SK-N-SH (cell line): ENCODE results near the gene GALNT14. TPM values are rescaled to one million over a fixed set of nuclear protein-coding genes. Genes with fewer than 3 reads are reported as not detected.

ENCODE experiments used
- CTCF ChIA-PET: fragments of 300-600, 350-600 bp; formaldehyde crosslinking; extraction: SDS; loops from one replicate; lab custom pipeline; 2021; lab: Yijun Ruan, JAX
- POLR2A ChIA-PET: fragments of 350-600 bp; sonication (Branson Sonifier 250); formaldehyde crosslinking; extraction: SDS; loops from one replicate; lab custom pipeline; 2020; ENCODE audit warnings: antibody characterized with exemption, inconsistent platforms; lab: Yijun Ruan, JAX
- DNase-seq: peaks from one replicate; pipeline ENCODE4 v3.0.0; 2012
- H2AFZ ChIP-seq: fragments of 200-600 bp; sonication (generic); 2 replicates; pipeline ENCODE4 v1.8.1; 2016; ENCODE audit warnings: antibody characterized with exemption, mild to moderate bottlenecking, low read depth
- H3F3A ChIP-seq: fragments of 200-600 bp; sonication (generic); replicated peaks from 2 replicates; pipeline ENCODE3; 2016; ENCODE audit warnings: antibody characterized with exemption, mild to moderate bottlenecking; ENCODE audit not compliant: insufficient read depth
- H3K27ac ChIP-seq, 2 experiments: fragments of 200-500 bp in 1 of 2; fragments of 200-600 bp in 1 of 2; sonication (Bioruptor generic) in 1 of 2; sonication (generic), shearing (Covaris generic) in 1 of 2; 2 replicates each; pipeline versions ENCODE4 v1.5.1 to v1.6.1; 2014 to 2016; ENCODE audit warnings: low read depth in 2 of 2, inconsistent platforms in 1 of 2, low read length in 1 of 2, mild to moderate bottlenecking in 1 of 2, mixed read lengths in 1 of 2
- H3K27me3 ChIP-seq: fragments of 200-600 bp; sonication (generic), shearing (Covaris generic); 2 replicates; pipeline ENCODE4 v1.6.1; 2016; ENCODE audit warnings: mixed run types; ENCODE audit not compliant: insufficient read depth
- H3K36me3 ChIP-seq, 2 experiments: fragments of 200-500 bp in 1 of 2; fragments of 200-600 bp in 1 of 2; sonication (Bioruptor generic) in 1 of 2; sonication (generic) in 1 of 2; replicated peaks in 1 of 2; 2 replicates each; pipeline versions ENCODE3 to v1.5.1; 2014 to 2016; ENCODE audit warnings: low read length in 1 of 2, mild to moderate bottlenecking in 1 of 2; ENCODE audit not compliant: insufficient read depth in 2 of 2, control insufficient read depth in 1 of 2
- H3K4me1 ChIP-seq, 2 experiments: fragments of 200-500 bp in 1 of 2; fragments of 200-600 bp in 1 of 2; sonication (Bioruptor generic) in 1 of 2; sonication (generic), shearing (Covaris generic) in 1 of 2; 2 replicates each; pipeline versions ENCODE4 v1.5.1 to v1.6.1; 2014 to 2016; ENCODE audit warnings: low read depth in 1 of 2, low read length in 1 of 2, mixed run types in 1 of 2; ENCODE audit not compliant: insufficient read depth in 2 of 2, control insufficient read depth in 1 of 2
- H3K4me2 ChIP-seq: fragments of 200-600 bp; sonication (generic), shearing (Covaris generic); 2 replicates; pipeline ENCODE4 v1.6.1; 2017; ENCODE audit warnings: mixed run types
- H3K4me3 ChIP-seq, 2 experiments: fragments of 200-500 bp in 1 of 2; fragments of 200-600 bp in 1 of 2; sonication (Bioruptor generic) in 1 of 2; sonication (generic), shearing (Covaris generic) in 1 of 2; 2 replicates each; pipeline versions ENCODE4 v1.5.1 to v1.8.1; 2014 to 2016; ENCODE audit warnings: low read depth in 2 of 2, inconsistent platforms in 1 of 2, low read length in 1 of 2, mild to moderate bottlenecking in 1 of 2, mixed read lengths in 1 of 2, moderate library complexity in 1 of 2
- H3K79me2 ChIP-seq: fragments of 200-600 bp; sonication (generic); 2 replicates; pipeline ENCODE4 v1.8.1; 2017; ENCODE audit warnings: mild to moderate bottlenecking; ENCODE audit not compliant: insufficient read depth
- H3K9ac ChIP-seq: fragments of 200-600 bp; sonication (generic); 2 replicates; pipeline ENCODE4 v1.6.1; 2017; ENCODE audit warnings: mixed run types
- H3K9me2 ChIP-seq: fragments of 200-600 bp; sonication (generic); 2 replicates; pipeline ENCODE4 v1.6.1; 2017; ENCODE audit warnings: mixed run types
- H3K9me3 ChIP-seq: fragments of 200-600 bp; sonication (generic); 2 replicates; pipeline ENCODE4 v1.6.1; 2017; ENCODE audit warnings: mixed run types, mild to moderate bottlenecking, moderate library complexity
- H4K20me1 ChIP-seq: fragments of 200-600 bp; sonication (generic); 2 replicates; pipeline ENCODE4 v1.6.1; 2017; ENCODE audit warnings: mild to moderate bottlenecking, mixed run types; ENCODE audit not compliant: insufficient read depth
- CTCF ChIP-seq: fragments of 200-600 bp; sonication (generic); IDR thresholded peaks from 2 replicates; pipeline ENCODE4 v1.6.1; 2017; ENCODE audit warnings: antibody characterized with exemption, mild to moderate bottlenecking, moderate library complexity
- EP300 ChIP-seq, 2 experiments: IDR thresholded peaks; 2 replicates each; pipeline versions ENCODE4 v1.4.0 to v1.6.1; 2012; ENCODE audit warnings: borderline replicate concordance in 1 of 2, low read depth in 1 of 2, low read length in 1 of 2
- FOXJ3 ChIP-seq: sonication (generic); formaldehyde crosslinking; IDR thresholded peaks from 2 replicates; pipeline ENCODE4 v1.5.1; 2020; ENCODE audit warnings: mild to moderate bottlenecking, missing genetic modification reagents
- GATA2 ChIP-seq: sonication (generic); formaldehyde crosslinking; IDR thresholded peaks from 2 replicates; pipeline ENCODE4 v1.5.0; 2020; ENCODE audit warnings: mild to moderate bottlenecking, missing genetic modification reagents
- MXI1 ChIP-seq: IDR thresholded peaks from 2 replicates; pipeline ENCODE4 v1.6.1; 2012; ENCODE audit warnings: mild to moderate bottlenecking, low read depth, low read length, improper control_type of control experiment
- NRF1 ChIP-seq: IDR thresholded peaks from 2 replicates; pipeline ENCODE4 v1.6.1; 2012; ENCODE audit warnings: low read depth, mild to moderate bottlenecking, low read length
- PBX3 ChIP-seq: IDR thresholded peaks from 2 replicates; pipeline ENCODE4; 2012
- RAD21 ChIP-seq: IDR thresholded peaks from 2 replicates; pipeline ENCODE4 v1.6.1; 2012; ENCODE audit warnings: mild to moderate bottlenecking, low read length
- REST ChIP-seq: IDR thresholded peaks from 2 replicates; pipeline ENCODE4 v1.6.1; 2012; ENCODE audit warnings: mild to moderate bottlenecking, low read depth, low read length, moderate library complexity
- RFX5 ChIP-seq: IDR thresholded peaks from 2 replicates; pipeline ENCODE4 v1.6.1; 2012; ENCODE audit warnings: mild to moderate bottlenecking, improper control_type of control experiment, low read length
- RXRA ChIP-seq: IDR thresholded peaks from 2 replicates; pipeline ENCODE4 v1.4.0; 2012; ENCODE audit warnings: low read depth, mild to moderate bottlenecking, borderline replicate concordance
- TAF1 ChIP-seq: IDR thresholded peaks from 2 replicates; pipeline ENCODE4 v1.6.1; 2012; ENCODE audit warnings: low read depth, mild to moderate bottlenecking, low read length, moderate library complexity, borderline replicate concordance
- TCF12 ChIP-seq: IDR thresholded peaks from 2 replicates; pipeline ENCODE4 v1.4.0; 2012
- USF1 ChIP-seq: IDR thresholded peaks from 2 replicates; pipeline ENCODE4 v1.4.0; 2012; ENCODE audit warnings: low read depth, borderline replicate concordance
- YY1 ChIP-seq: IDR thresholded peaks from 2 replicates; pipeline ENCODE4 v1.4.0; 2012; ENCODE audit warnings: low read depth, mild to moderate bottlenecking
- ZBTB33 ChIP-seq: IDR thresholded peaks from 2 replicates; pipeline ENCODE4 v1.4.0; 2012; ENCODE audit warnings: low read depth, borderline replicate concordance
- WGBS: methylation state at CpG from one replicate; pipeline ENCODE4 v1.1.6; 2017; ENCODE audit warnings: low lambda C conversion rate; 5-methylcytosine and 5-hydroxymethylcytosine counted together
- polyA plus RNA-seq, 3 experiments: library from polyadenylated mRNA; depleted of rRNA; stranded (reverse); fragments of >200 nt; gene quantifications; 2 replicates each; pipeline ENCODE4 v1.2.3, GENCODE V29; 2012

The GALNT14 gene
- polyA plus RNA-seq, 1 of the 3 experiments (the other 2 are of a cell fraction) = 1.6 TPM

- Histone ChIP-seq H3K79me2 (no peaks in the 10 kb centered on the region), H3K4me2 (no peak overlapping the region), H3F3A (no peaks in the 10 kb centered on the region), H3K27ac (no peak overlapping the region), H3K36me3 (no peaks in the 10 kb centered on the region), H3K9me2 (no peaks in the 10 kb centered on the region), H3K4me3 (no peak overlapping the region), H3K9ac (no peak overlapping the region)
- CTCF ChIA-PET = interaction anchor here (0.6 to 2.1 kb wide), 5 partner anchors 24 to 402 kb away, joined by 3 to 8 read pairs (median 4); partner anchors contain the start of genes EHD3 and GALNT14
- DNase-seq = no peak
- no peak for TF ChIP-seq YY1
- no peak for TF ChIP-seq RFX5
- TF ChIP-seq, all 33 proteins: peak for 0
- H4K20me1 ChIP-seq = no peaks in the 10 kb centered on the region
- no peaks in the 10 kb centered on the region for H3K27me3 ChIP-seq
- H2AFZ ChIP-seq = no peak overlapping the region
- H3K4me1 ChIP-seq = peaks cover 0 to 21% of the 10 kb centered on the region in 2 experiments; a peak in 2 of 4 replicates
- POLR2A ChIA-PET = no interaction called here
- no peaks in the 10 kb centered on the region for H3K9me3 ChIP-seq
Measured at GRCh38 chr2:31113765-31114164, 24.5 kb downstream of the GALNT14 start.

- Histone ChIP-seq H3K9me2 (no peaks in the 10 kb centered on the region), H3K27me3 (no peaks in the 10 kb centered on the region), H4K20me1 (no peaks in the 10 kb centered on the region), H3K36me3 (no peaks in the 10 kb centered on the region), H3K4me3 (no peak overlapping the region), H3F3A (no peaks in the 10 kb centered on the region), H3K4me2 (no peak overlapping the region), H3K9ac (no peak overlapping the region), H3K79me2 (no peaks in the 10 kb centered on the region), H2AFZ (no peak overlapping the region), H3K4me1 (peaks cover 0 to 32% of the 10 kb centered on the region in 2 experiments; a peak in 2 of 4 replicates), H3K27ac (no peak overlapping the region), H3K9me3 (no peaks in the 10 kb centered on the region)
- POLR2A ChIA-PET = interaction anchor here (0.6 kb wide), 1 partner anchor 409 kb away, joined by 3 read pairs; no protein-coding TSS in a partner anchor
- CTCF ChIA-PET = interaction anchor here (1.3 to 2.1 kb wide), 3 partner anchors 17 to 401 kb away, joined by 3 to 8 read pairs (median 6); no protein-coding TSS in a partner anchor
- WGBS = 79% methylated on average over 3 of the region's 3 CpGs
- TF ChIP-seq RXRA = no peak
- no peak for TF ChIP-seq NRF1
- no peak for TF ChIP-seq REST
- no peak for TF ChIP-seq TAF1
- TF ChIP-seq PBX3 = no peak
- TF ChIP-seq YY1 = no peak
- TF ChIP-seq ZBTB33 = no peak
- TF ChIP-seq USF1 = no peak
- no peak for TF ChIP-seq CTCF
- no peak for TF ChIP-seq RAD21
- TF ChIP-seq MXI1 = no peak
- no peak for TF ChIP-seq FOXJ3 (CRISPR knock-in tag)
- no peak for TF ChIP-seq EP300 (IDR thresholded peaks at IDR 0.05; ENCODE audit: borderline replicate concordance in 1 of 2, low read depth in 1 of 2, low read length in 1 of 2)
- TF ChIP-seq TCF12 = no peak
- TF ChIP-seq GATA2 (CRISPR knock-in tag) = no peak
- no peak for DNase-seq
Measured at GRCh38 chr2:31112544-31112943, 25.7 kb downstream of the GALNT14 start.
